HEK293 (cell line): ENCODE data around the gene CTDSPL2.

Experiments used
- GLI2 ChIP-seq: fragments of 450-650 bp; formaldehyde crosslinking; IDR thresholded peaks from 2 replicates; pipeline ENCODE4; 2017; ENCODE audit warnings: missing biosample characterization, missing genetic modification characterization, low read depth, borderline replicate concordance
- MZF1 ChIP-seq: fragments of 450-650 bp; formaldehyde crosslinking; IDR thresholded peaks from 2 replicates; pipeline ENCODE4 v1.5.1; 2017; ENCODE audit warnings: missing biosample characterization, missing genetic modification characterization, borderline replicate concordance
- ZNF354C ChIP-seq: fragments of 450-650 bp; formaldehyde crosslinking; IDR thresholded peaks from 2 replicates; pipeline ENCODE4 v1.5.1; 2016; ENCODE audit warnings: missing biosample characterization, missing genetic modification characterization, low read depth, borderline replicate concordance
- TF ChIP-seq, protein P1 (sequence below): fragments of 450-650 bp; formaldehyde crosslinking; IDR thresholded peaks from 2 replicates; pipeline ENCODE4 v1.5.1; 2016; ENCODE audit warnings: missing biosample characterization, missing genetic modification characterization

DNA sequence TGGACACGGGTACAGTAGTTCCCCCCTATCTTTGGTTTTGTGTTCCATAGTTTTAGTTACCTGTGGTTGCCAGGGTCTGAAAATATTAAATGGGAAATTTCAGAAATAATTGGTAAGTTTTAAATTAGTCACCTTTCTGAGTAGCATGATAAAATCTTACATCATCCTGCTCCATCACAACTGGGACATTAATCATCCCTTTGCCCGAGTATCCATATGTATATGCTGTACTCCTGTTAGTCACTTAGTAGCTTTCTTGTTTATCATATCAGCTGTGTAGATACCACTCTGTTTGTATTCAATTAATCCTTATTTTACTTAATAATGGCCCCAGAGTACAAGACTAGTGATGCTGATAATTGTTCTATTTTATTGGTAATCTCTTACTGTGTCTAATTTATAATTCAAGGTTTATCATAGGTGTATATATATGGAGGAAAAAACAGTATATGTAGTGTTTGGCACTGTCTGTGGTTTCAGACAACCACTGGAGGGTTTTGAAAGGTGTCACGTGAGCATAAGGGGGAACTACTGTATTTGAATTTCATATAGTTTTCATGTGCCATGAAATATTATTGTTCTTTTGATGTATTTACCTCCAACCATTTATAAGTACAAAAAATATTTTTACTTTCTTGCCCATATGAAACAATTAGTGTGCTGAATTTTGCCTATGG, 41.4 kb downstream of the CTDSPL2 start:
- TF ChIP-seq ZNF354C (no peak), MZF1 (tag by site-specific recombination) (no peak), GLI2 (no peak)
- TF ChIP-seq, protein P1, sequence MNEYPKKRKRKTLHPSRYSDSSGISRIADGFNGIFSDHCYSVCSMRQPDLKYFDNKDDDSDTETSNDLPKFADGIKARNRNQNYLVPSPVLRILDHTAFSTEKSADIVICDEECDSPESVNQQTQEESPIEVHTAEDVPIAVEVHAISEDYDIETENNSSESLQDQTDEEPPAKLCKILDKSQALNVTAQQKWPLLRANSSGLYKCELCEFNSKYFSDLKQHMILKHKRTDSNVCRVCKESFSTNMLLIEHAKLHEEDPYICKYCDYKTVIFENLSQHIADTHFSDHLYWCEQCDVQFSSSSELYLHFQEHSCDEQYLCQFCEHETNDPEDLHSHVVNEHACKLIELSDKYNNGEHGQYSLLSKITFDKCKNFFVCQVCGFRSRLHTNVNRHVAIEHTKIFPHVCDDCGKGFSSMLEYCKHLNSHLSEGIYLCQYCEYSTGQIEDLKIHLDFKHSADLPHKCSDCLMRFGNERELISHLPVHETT (tag by site-specific recombination): no peak
